ENCODE results near the gene PLPPR1. TPM values are rescaled to one million over a fixed set of nuclear protein-coding genes. Genes with fewer than 3 reads are reported as not detected.

PLPPR1 gene
- total and polyA plus RNA-seq, 2 of the 13 experiments (the other 11 are each of a cell fraction or from before 2014, with no cell fraction given): 16.0 to 84.7 TPM

DNA sequence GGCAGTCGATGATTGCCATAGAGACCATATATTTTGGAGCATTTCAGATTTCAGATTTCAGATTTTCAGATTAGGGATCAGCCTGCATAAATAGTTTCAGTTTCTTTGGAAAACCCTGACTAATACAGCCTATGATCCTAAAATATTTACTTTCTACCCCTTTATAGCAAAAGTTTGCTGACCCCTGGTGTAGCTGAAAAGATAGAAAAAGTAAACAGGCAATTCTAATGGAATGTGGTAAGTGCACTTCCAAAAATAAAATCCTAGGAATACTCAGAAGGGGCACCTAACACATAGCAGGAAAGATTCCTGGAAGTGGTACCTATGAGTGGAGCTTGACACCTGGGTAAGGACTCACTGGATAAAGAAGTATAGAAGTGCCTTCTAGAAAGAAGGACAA, 321.8 kb downstream of the PLPPR1 start (continued):
- TF ChIP-seq FOXP1 (IDR thresholded peaks at IDR 0.05) (0 out of 2 replicates have a peak, but pooled peaks have one; percentile 20), FOXP1 (CRISPR knock-in tag; IDR thresholded peaks at IDR 0.05) (peak; percentile 27; the same call in 1 of the 2 replicates), POLR2AphosphoS2 (IDR thresholded peaks at IDR 0.05; ENCODE audit: low read depth, low read length) (no peak), FOXA1 (IDR thresholded peaks at IDR 0.05) (no peak), FOXA1 (CRISPR knock-in tag; IDR thresholded peaks at IDR 0.05) (peak; percentile 71), SOX6 (IDR thresholded peaks at IDR 0.05) (no peak), SOX6 (CRISPR knock-in tag; IDR thresholded peaks at IDR 0.05) (peak; percentile 31; the same call in 1 of the 2 replicates), MEF2D (CRISPR knock-in tag; IDR thresholded peaks at IDR 0.05) (peak; percentile 95), EP300 (IDR thresholded peaks at IDR 0.05; ENCODE audit: low read depth in 2 of 2, low read length in 2 of 2) (peak in 1 of 2 experiments; percentile 83; a peak in 2 of 4 replicates), EP300 (CRISPR knock-in tag; IDR thresholded peaks at IDR 0.05; ENCODE audit: borderline replicate concordance) (no peak), GATAD2A (CRISPR knock-in tag; IDR thresholded peaks at IDR 0.05) (peak; percentile 67), ZNF660 (CRISPR knock-in tag; IDR thresholded peaks at IDR 0.05; ENCODE audit: borderline replicate concordance, low read depth) (no peak), THRA (CRISPR knock-in tag; IDR thresholded peaks at IDR 0.05; ENCODE audit: borderline replicate concordance) (0 out of 2 replicates have a peak, but pooled peaks have one; percentile 7), ZNF790 (CRISPR knock-in tag; IDR thresholded peaks at IDR 0.05; ENCODE audit: borderline replicate concordance) (no peak), CREM (IDR thresholded peaks at IDR 0.05) (peak; percentile 41; the same call in 1 of the 2 replicates), CREM (CRISPR knock-in tag; IDR thresholded peaks at IDR 0.05) (no peak), STAG1 (CRISPR knock-in tag; IDR thresholded peaks at IDR 0.05) (peak; percentile 36), FOXJ3 (CRISPR knock-in tag; IDR thresholded peaks at IDR 0.05; ENCODE audit: borderline replicate concordance) (peak; percentile 28; the same call in 1 of the 2 replicates), ZNF331 (CRISPR knock-in tag; IDR thresholded peaks at IDR 0.05) (no peak), NFIC (IDR thresholded peaks at IDR 0.05; ENCODE audit: low read length) (peak; percentile 70; the same call in 1 of the 2 replicates), NFYC (CRISPR knock-in tag; IDR thresholded peaks at IDR 0.05) (no peak), FOXA3 (CRISPR knock-in tag; IDR thresholded peaks at IDR 0.05) (peak; percentile 86), BCL6 (CRISPR knock-in tag; IDR thresholded peaks at IDR 0.05) (peak; percentile 79), BCLAF1 (IDR thresholded peaks at IDR 0.05) (no peak), ARID5B (CRISPR knock-in tag; IDR thresholded peaks at IDR 0.05) (peak; percentile 63; the same call in 1 of the 2 replicates), MED1 (CRISPR knock-in tag; IDR thresholded peaks at IDR 0.05) (peak; percentile 86), PLRG1 (conservative IDR thresholded peaks at IDR 0.05) (no peak), HDAC1 (CRISPR knock-in tag; IDR thresholded peaks at IDR 0.05) (0 out of 2 replicates have a peak, but pooled peaks have one; percentile 40)
